H9 (cell line): Measurements from ENCODE around the gene SLC7A14. TPM values are rescaled to one million over a fixed set of nuclear protein-coding genes. Genes with fewer than 3 reads are reported as not detected.

Experiments used
- DNase-seq: peaks from one replicate; pipeline ENCODE4 v3.0.0-alpha.2; 2017
- H2AFZ ChIP-seq: one replicate; pipeline ENCODE4 v1.6.1; 2013; ENCODE audit warnings: mild to moderate bottlenecking, low read length, control low read depth, moderate library complexity
- H2AK5ac ChIP-seq: 2 replicates; pipeline ENCODE4 v1.6.1; 2013; ENCODE audit warnings: low read length, control low read depth, mixed read lengths; ENCODE audit not compliant: insufficient read length
- H2BK120ac ChIP-seq: one replicate; pipeline ENCODE4 v1.6.1; 2013; ENCODE audit warnings: low read depth, mild to moderate bottlenecking, low read length, control low read depth, inconsistent platforms; ENCODE audit not compliant: poor library complexity, severe bottlenecking
- H2BK12ac ChIP-seq: 2 replicates; pipeline ENCODE4 v1.6.1; 2013; ENCODE audit warnings: low read length, control low read depth, mixed read lengths, low read depth; ENCODE audit not compliant: insufficient read length
- H2BK15ac ChIP-seq: 2 replicates; pipeline ENCODE4 v1.6.1; 2013; ENCODE audit warnings: low read depth, low read length, control low read depth
- H2BK20ac ChIP-seq: one replicate; pipeline ENCODE4 v1.6.1; 2013; ENCODE audit warnings: low read depth, mild to moderate bottlenecking, low read length, control low read depth, inconsistent platforms; ENCODE audit not compliant: poor library complexity, severe bottlenecking
- H2BK5ac ChIP-seq: 2 replicates; pipeline ENCODE4 v1.6.1; 2013; ENCODE audit warnings: low read length, control low read depth, mixed read lengths; ENCODE audit not compliant: insufficient read length
- H3K14ac ChIP-seq: 2 replicates; pipeline ENCODE4 v1.6.1; 2013; ENCODE audit warnings: low read length, control low read depth; ENCODE audit not compliant: insufficient read depth
- H3K18ac ChIP-seq: 2 replicates; pipeline ENCODE4 v1.6.1; 2013; ENCODE audit warnings: low read depth, mild to moderate bottlenecking, mixed read lengths, low read length, control low read depth; ENCODE audit not compliant: insufficient read length
- H3K23ac ChIP-seq: 2 replicates; pipeline ENCODE4 v1.6.1; 2013; ENCODE audit warnings: low read length, control low read depth, mixed read lengths, low read depth; ENCODE audit not compliant: insufficient read length
- H3K23me2 ChIP-seq: 2 replicates; pipeline ENCODE4 v1.6.1; 2013; ENCODE audit warnings: low read depth, mild to moderate bottlenecking, mixed read lengths, low read length, control low read depth; ENCODE audit not compliant: insufficient read length, poor library complexity, severe bottlenecking
- H3K27ac ChIP-seq: 2 replicates; pipeline ENCODE4 v1.5.1; 2013; ENCODE audit warnings: low read length, control low read depth, mixed read lengths, low read depth; ENCODE audit not compliant: insufficient read length
- H3K27me3 ChIP-seq: 2 replicates; pipeline ENCODE4 v1.6.1; 2013; ENCODE audit warnings: low read length, control low read depth, inconsistent platforms; ENCODE audit not compliant: insufficient read depth
- H3K4ac ChIP-seq: 2 replicates; pipeline ENCODE4 v1.6.1; 2013; ENCODE audit warnings: low read depth, mild to moderate bottlenecking, control low read depth, inconsistent platforms, low read length, moderate library complexity
- H3K4me1 ChIP-seq: 2 replicates; pipeline ENCODE4 v1.6.1; 2013; ENCODE audit warnings: low read length, control low read depth, inconsistent platforms; ENCODE audit not compliant: insufficient read depth
- H3K4me2 ChIP-seq: 2 replicates; pipeline ENCODE4 v1.6.1; 2013; ENCODE audit warnings: low read length, control low read depth, mixed read lengths; ENCODE audit not compliant: insufficient read length, insufficient read depth
- H3K56ac ChIP-seq: 2 replicates; pipeline ENCODE4 v1.6.1; 2013; ENCODE audit warnings: low read depth, mild to moderate bottlenecking, mixed read lengths, low read length, control low read depth; ENCODE audit not compliant: insufficient read length
- H3K79me1 ChIP-seq: 2 replicates; pipeline ENCODE4 v1.6.1; 2013; ENCODE audit warnings: low read depth, mild to moderate bottlenecking, moderate library complexity, low read length, control low read depth, inconsistent platforms; ENCODE audit not compliant: insufficient read depth, poor library complexity, severe bottlenecking
- H3K79me2 ChIP-seq: 2 replicates; pipeline ENCODE4 v1.6.1; 2013; ENCODE audit warnings: low read length, control low read depth, inconsistent platforms; ENCODE audit not compliant: insufficient read depth
- H3K9ac ChIP-seq: 2 replicates; pipeline ENCODE4 v1.6.1; 2013; ENCODE audit warnings: low read length, control low read depth, mixed read lengths; ENCODE audit not compliant: insufficient read length; ENCODE audit errors: extremely low read depth
- H3K9me3 ChIP-seq: one replicate; pipeline ENCODE4 v1.6.1; 2013; ENCODE audit warnings: low read depth, low read length, inconsistent platforms; ENCODE audit not compliant: control insufficient read depth
- H3T11ph ChIP-seq: one replicate; pipeline ENCODE4 v1.6.1; 2013; ENCODE audit warnings: mild to moderate bottlenecking, low read length, control low read depth, inconsistent platforms
- H4K20me1 ChIP-seq: one replicate; pipeline ENCODE4 v1.6.1; 2013; ENCODE audit not compliant: control insufficient read depth, insufficient read length, insufficient read depth
- H4K5ac ChIP-seq: 2 replicates; pipeline ENCODE4 v1.6.1; 2013; ENCODE audit warnings: low read depth, mild to moderate bottlenecking, mixed read lengths, low read length, control low read depth; ENCODE audit not compliant: insufficient read length
- H4K8ac ChIP-seq: replicated peaks from 2 replicates; pipeline ENCODE4 v1.6.1; 2013; ENCODE audit warnings: low read length, control low read depth, mixed read lengths, low read depth; ENCODE audit not compliant: insufficient read length
- H4K91ac ChIP-seq: 2 replicates; pipeline ENCODE4 v1.6.1; 2013; ENCODE audit warnings: low read depth, mild to moderate bottlenecking, moderate library complexity, mixed read lengths, low read length, control low read depth; ENCODE audit not compliant: insufficient read length
- H3K27ac Mint-ChIP-seq, 3 experiments: 2 replicates in 2 of 3; 3 replicates in 1 of 3; pipeline ENCODE4 v1.8.0; 2020 to 2021; ENCODE audit warnings: mixed read lengths in 3 of 3, mild to moderate bottlenecking in 1 of 3, moderate library complexity in 1 of 3
- H3K27me3 Mint-ChIP-seq: 2 replicates; pipeline ENCODE4 v1.8.0; 2021; ENCODE audit warnings: low read depth, mild to moderate bottlenecking, moderate library complexity, mixed read lengths
- H3K36me3 Mint-ChIP-seq, 3 experiments: 2 replicates in 2 of 3; 3 replicates in 1 of 3; pipeline ENCODE4 v1.8.0; 2020 to 2021; ENCODE audit warnings: low read depth in 3 of 3, mixed read lengths in 3 of 3; ENCODE audit not compliant: insufficient read depth in 1 of 3
- H3K4me1 Mint-ChIP-seq, 2 experiments: 2 replicates each; pipeline ENCODE4 v1.8.0; 2020; ENCODE audit warnings: mixed read lengths in 2 of 2
- H3K4me3 Mint-ChIP-seq, 2 experiments: 2 replicates in 1 of 2; 3 replicates in 1 of 2; pipeline ENCODE4 v1.8.0; 2020 to 2021; ENCODE audit warnings: mild to moderate bottlenecking in 2 of 2, mixed read lengths in 2 of 2, moderate library complexity in 1 of 2
- H3K9me3 Mint-ChIP-seq, 2 experiments: 2 replicates in 1 of 2; 3 replicates in 1 of 2; pipeline ENCODE4 v1.8.0; 2020; ENCODE audit warnings: mild to moderate bottlenecking in 2 of 2, mixed read lengths in 2 of 2, moderate library complexity in 1 of 2
- CTCF ChIP-seq: fragments of 200-600 bp; sonication (generic); conservative IDR thresholded peaks from 3 replicates; pipeline ENCODE4 v1.8.0; 2021; ENCODE audit warnings: antibody characterized with exemption, mild to moderate bottlenecking
- WGBS: extraction: QIAGEN DNeasy Blood & Tissue Kit; methylation state at CpG from one replicate; pipeline ENCODE4 v1.1.7; 2013; ENCODE audit warnings: missing lambda C conversion rate, low lambda C conversion rate, mixed read lengths; ENCODE audit not compliant: insufficient read length; ENCODE audit errors: extremely low coverage; 5-methylcytosine and 5-hydroxymethylcytosine counted together
- total RNA-seq: library from RNA; stranded (reverse); gene quantifications from 2 replicates; pipeline ENCODE4 v1.2.1, GENCODE V29; 2021

SLC7A14 gene
- total RNA-seq, 1 experiment from 2014 or later = 0.42 TPM

DNA sequence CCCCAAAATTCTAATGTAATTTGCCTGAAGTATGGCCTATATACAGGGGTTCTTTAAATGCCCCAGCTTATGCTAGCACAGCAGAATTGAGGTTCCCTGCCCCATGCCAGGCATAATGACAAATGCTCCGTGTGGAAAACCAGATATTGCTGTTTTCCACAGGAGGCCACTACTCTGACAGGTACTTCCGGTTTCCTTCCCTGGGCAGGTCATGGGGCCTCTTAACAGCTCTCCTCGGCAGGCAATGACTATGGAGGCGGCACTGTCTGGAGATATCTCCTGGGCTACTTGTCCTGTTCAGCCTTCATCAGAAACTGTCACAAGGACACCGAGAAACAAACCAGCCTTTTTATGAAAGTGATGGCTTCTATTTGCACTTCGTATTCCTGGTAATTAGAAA is 54.8 kb downstream of the SLC7A14 start:
- H2AK5ac ChIP-seq = no peak overlapping the region

More for the DNA sequence above, 54.8 kb downstream of the SLC7A14 start:
- Histone ChIP-seq H2BK20ac (no peak overlapping the region), H3K4me1 (no peaks in the 10 kb centered on the region), H2BK15ac (no peak overlapping the region), H3T11ph (no peak overlapping the region), H3K23me2 (no peaks in the 10 kb centered on the region), H2BK120ac (no peak overlapping the region), H4K8ac (no peak overlapping the region), H3K27me3 (no peaks in the 10 kb centered on the region), H4K91ac (no peak overlapping the region), H3K56ac (no peak overlapping the region), H3K9ac (no peak overlapping the region), H3K4me2 (no peak overlapping the region), H3K79me1 (no peaks in the 10 kb centered on the region), H3K14ac (no peak overlapping the region), H3K9me3 (no peaks in the 10 kb centered on the region), H3K18ac (no peak overlapping the region), H4K5ac (no peak overlapping the region), H3K4ac (no peak overlapping the region), H2BK12ac (no peak overlapping the region), H3K79me2 (no peaks in the 10 kb centered on the region), H3K23ac (no peak overlapping the region), H2AFZ (no peak overlapping the region), H3K27ac (no peak overlapping the region), H4K20me1 (no peaks in the 10 kb centered on the region), H2BK5ac (no peak overlapping the region)
- H3K4me1 Mint-ChIP-seq = peaks cover 5 to 6% of the 10 kb centered on the region in 2 experiments; a peak in 3 of 4 replicates
- no peak overlapping the region for H3K27ac Mint-ChIP-seq
- H3K36me3 Mint-ChIP-seq = no peaks in the 10 kb centered on the region
- H3K27me3 Mint-ChIP-seq = no peaks in the 10 kb centered on the region
- no peak for TF ChIP-seq CTCF
- no peaks in the 10 kb centered on the region for H3K9me3 Mint-ChIP-seq
- no peak for DNase-seq
- no peak overlapping the region for H3K4me3 Mint-ChIP-seq
- no CpG with 5 or more reads among the region's 6 CpGs for WGBS
